ENCODE results near the gene CLEC2A.
"Not testable (repeated sequence)": the region's sequence is repeated elsewhere in the genome, so short reads cannot be mapped to it uniquely, and the experiment has no call there.

CLEC2A gene, protein sequence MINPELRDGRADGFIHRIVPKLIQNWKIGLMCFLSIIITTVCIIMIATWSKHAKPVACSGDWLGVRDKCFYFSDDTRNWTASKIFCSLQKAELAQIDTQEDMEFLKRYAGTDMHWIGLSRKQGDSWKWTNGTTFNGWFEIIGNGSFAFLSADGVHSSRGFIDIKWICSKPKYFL

GRCh38 chr12:9932270-9932669 is at the start of gene CLEC2A:
Gene CLEC2A, minus strand, starts transcription at chr12:9932370. Its CDS starts 41 bp downstream, at chr12:9932329.
- no peak for DNase-seq

DNA sequence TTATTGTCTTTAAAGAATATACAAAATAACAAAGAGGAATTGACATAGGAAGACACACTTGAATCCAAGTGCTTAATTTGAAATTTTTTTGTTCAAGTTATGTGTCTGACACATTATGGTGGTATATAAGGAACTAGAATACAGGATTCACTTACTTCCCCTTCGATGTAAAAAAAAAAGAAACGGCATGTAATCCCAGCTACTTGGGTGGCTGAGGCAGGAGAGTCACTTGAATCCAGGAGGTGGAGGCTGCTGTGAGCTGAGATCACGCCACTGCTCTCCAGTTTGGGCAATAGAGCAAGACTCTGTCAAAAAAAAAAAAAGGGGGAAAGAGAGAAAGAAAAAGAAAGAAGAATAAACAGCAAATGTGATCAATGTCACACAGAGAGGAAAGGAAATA is 48.0 kb upstream of the CLEC2A start:
- no peak for DNase-seq

DNA sequence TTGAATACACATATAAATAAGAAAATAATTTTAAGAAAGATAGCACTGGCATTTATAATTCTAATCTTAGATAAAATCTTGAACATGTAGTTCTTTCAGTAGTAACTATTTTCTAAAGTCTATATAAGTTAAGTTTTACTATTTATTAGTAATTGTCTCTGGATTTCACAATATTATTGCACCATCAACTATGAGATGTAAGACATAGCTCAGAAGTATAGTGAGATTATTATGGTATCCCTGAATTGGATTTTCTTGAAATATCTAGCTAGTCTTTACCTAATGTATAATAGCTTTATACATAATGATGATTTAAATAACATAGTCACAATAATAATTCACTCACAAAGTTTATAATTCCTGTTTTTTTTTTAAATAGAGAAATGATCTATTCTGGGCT is 45.7 kb upstream of the CLEC2A start:
- DNase-seq = no peak

- DNase-seq = not testable (repeated sequence)
These were observed 44.5 kb upstream of the CLEC2A start for GRCh38 chr12:9976626-9977025.

DNA sequence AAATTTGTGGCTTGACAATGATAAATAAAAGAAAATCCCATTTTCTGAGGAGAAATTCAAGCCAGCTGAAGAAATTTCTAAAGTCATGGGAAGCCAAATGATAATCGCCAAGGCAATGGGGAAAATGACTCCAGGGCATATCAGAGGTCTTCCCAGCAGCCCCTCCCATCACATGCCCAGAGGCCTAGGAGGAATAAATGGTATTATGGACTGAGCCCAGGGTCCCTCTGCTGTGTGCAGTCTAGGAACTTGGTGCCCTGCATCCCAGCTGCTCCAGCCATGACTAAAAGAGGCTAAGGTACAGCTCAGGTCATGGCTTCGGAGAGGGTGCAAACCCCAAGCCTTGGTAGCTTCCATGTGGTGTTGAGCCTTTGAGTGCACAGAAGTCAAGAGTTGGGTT is 43.4 kb upstream of the CLEC2A start:
- DNase-seq = no peak

- not testable (repeated sequence) for DNase-seq
These were observed 42.6 kb upstream of the CLEC2A start for GRCh38 chr12:9974731-9975130.

GRCh38 chr12:9973949-9974348 is 41.8 kb upstream of the CLEC2A start:
- DNase-seq = no peak

- DNase-seq = no peak
These were observed 39.0 kb upstream of the CLEC2A start, which contains the start of gene CLEC12A for GRCh38 chr12:9971181-9971580. Gene CLEC12A, plus strand, starts transcription at chr12:9971409. Its CDS starts 188 bp downstream, at chr12:9971597.

DNA sequence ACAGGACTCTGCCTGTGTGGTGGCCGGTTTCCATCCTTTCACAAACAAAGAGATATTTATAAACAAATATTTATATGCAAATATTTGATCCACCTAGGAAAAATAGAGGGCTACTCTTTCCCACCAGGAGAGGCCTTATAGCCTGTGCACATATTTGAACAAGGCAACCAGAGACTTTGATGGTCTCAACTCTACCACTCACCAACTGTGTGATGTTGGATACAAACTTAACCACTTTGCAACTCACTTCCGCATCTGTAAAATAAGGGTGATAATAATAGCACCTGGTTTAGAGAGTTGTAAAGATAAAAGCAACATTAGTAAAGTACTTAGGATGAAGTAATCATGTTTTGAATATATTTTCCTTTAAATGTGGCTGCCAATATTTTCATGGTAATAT is 37.5 kb upstream of the CLEC2A start:
- DNase-seq = no peak

- DNase-seq = peak; percentile 25
These were observed 29.7 kb upstream of the CLEC2A start for GRCh38 chr12:9961901-9962300.

GRCh38 chr12:9961106-9961505 is 28.9 kb upstream of the CLEC2A start:
- DNase-seq = no peak

DNA sequence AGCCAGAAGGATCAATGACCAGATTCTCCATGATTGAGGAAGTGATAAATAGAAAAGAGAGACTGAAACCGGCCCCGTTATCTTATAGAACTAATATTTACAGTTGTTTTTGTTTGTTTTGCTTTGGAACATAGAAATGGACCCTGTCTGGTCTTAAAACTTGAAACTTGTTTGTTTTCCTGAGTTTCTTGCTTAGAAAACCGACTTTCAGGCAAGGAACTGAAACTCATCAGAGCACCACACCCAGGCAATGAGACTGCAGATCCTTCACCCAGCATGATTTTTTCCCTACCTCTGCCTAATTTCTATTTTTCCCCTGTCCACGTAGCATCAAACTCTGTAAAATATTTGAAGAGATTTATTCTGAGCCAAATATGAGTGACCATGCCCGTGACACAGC is 28.4 kb upstream of the CLEC2A start:
- DNase-seq = no peak

DNA sequence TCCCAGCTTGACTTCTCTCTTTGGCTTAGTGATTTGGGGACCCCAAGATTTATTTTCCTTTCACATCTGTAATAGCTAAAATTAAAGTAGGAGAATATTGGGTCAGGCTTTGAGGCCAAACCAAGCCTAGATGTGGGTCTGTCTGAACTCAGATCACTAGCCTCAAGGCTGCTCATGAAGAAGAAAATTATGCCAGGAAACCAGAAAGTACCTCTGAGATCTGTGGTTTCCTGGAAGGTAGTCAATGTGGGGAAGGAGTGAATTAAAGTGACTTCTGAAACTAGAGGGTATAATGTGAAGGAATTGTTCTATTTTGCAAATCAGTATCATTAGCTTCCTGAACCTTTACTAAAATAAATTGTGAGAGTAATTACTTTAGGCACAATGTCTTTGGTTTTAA is 25.7 kb upstream of the CLEC2A start:
- DNase-seq = no peak

DNA sequence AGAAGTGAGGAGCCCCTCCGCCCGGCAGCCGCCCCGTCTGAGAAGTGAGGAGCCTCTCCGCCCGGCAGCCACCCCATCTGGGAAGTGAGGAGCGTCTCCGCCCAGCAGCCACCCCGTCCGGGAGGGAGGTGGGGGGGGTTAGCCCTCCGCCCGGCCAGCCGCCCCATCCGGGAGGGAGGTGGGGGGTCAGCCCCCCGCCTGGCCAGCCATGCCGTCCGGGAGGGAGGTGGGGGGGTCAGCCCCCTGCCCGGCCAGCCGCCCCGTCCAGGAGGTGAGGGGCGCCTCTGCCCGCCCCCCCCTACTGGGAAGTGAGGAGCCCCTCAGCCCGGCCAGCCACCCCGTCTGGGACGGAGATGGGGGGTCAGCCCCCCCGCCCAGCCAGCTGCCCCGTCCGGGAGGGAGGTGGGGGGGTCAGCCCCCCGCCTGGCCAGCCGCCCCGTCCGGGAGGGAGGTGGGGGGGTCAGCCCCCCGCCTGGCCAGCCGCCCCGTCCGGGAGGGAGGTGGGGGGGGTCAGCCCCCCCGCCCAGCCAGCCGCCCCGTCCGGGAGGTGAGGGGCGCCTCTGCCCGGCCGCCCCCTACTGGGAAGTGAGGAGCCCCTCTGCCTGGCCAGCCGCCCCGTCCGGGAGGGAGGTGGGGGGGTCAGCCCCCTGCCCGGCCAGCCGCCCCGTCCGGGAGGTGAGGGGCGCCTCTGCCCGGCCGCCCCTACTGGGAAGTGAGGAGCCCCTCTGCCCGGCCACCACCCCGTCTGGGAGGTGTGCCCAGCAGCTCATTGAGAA is 21.0 kb upstream of the CLEC2A start:
- DNase-seq = not testable (repeated sequence)

GRCh38 chr12:9951026-9951675 is 19.0 kb upstream of the CLEC2A start:
- no peak for DNase-seq

GRCh38 chr12:9948606-9949296 is 16.6 kb upstream of the CLEC2A start:
- DNase-seq = no peak

DNA sequence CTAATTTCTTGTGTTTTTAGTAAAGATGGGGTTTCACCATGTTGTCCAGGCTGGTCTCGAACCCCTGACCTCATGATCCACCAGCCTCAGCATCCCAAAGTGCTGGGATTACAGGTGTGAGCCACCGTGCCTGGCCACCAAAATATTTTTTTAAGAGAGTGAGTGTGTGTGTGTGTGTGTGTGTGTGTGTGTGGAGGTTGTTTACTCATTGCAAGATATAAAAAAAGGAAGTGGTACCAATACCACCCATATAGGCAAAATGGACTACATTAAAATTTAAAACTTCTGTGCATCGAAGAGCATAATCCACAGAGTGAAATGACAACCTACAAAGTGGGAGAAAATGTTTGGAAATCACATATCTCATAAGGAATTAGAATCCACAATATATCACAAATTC is 15.5 kb upstream of the CLEC2A start:
- DNase-seq = no peak

DNA sequence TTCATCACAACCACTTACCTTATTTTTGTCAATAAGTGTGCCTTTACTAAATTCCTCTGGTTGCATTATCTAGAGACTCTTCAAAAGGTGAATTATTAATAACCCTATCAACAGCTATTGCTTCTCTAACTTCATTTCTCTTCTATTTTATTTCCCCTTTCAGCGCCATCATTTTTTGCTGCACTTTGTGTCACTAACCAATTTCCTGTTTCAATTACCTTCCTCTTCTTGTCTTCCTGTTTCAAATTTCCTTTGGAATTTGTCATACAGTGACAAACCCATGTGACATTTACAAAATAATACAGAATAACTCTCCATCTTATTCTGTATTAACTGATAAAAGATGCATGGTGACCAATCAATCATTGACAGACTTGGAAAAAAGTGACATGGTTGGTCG is 12.2 kb upstream of the CLEC2A start:
- DNase-seq = no peak

DNA sequence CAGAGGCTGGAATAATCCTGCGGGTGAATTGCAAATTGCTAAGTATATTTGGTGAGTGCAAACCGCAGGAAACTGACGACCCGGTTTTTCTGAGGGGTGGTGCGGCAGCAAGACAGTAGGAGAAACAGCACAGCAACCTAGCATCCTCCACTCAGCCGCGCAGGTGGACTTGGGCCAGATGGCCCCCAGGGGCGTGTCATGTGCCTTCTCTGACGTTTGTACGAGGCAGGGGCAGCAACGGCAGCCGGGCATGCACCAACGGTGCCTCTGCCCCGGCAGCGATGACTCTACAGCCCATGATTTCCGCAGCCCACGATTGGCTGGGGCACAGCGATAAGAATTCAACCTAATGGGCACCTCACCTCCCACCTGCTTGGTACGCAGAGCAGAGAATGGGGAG is 11.1 kb upstream of the CLEC2A start:
- no peak for DNase-seq

GRCh38 chr12:9941838-9942237 is 9.7 kb upstream of the CLEC2A start:
- no peak for DNase-seq

- DNase-seq = no peak
These were observed 8.2 kb upstream of the CLEC2A start for GRCh38 chr12:9940375-9940774.

GRCh38 chr12:9936591-9936990 is 4.4 kb upstream of the CLEC2A start:
- DNase-seq = no peak

DNA sequence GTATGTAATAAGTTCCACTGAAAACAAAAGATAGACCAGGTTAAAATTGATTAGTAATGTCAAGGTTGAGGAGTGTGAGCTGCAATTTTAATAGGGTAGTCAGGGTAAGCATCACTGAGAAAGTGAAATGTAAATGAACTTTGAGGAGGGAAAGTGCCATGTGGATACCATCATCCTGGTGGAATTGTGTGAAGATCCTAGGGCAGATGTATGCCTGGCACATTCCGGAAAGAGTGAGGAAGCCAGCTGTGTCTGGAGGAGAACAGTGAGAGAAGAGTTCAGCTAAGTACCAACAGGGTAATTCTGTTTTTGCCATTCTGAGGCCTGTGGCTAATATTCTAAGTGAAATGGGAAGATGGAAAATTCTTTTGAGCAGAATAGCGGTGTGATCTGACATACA is 2.9 kb upstream of the CLEC2A start:
- no peak for DNase-seq

DNA sequence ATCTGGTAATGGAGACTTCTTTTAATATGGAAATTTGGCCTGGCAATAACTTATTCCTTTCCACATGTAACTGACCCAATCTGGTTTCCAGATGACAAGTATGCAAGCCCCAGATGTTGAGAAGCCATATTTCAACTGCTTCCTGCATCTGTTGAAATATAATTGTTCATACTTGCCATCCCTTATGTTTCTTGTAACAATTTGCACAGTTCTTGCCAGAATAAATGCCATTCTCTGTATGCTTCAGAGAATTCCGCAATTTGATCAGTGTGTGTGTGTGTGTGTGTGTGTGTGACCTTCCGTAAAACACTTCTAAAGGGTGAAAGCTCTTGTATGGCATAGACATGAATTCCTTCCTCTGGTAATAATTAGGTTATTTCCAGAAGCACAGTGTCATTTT is 1.8 kb upstream of the CLEC2A start:
- DNase-seq = peak; percentile 13

Data from eye (tissue), 1 donor.